CD4-positive, alpha-beta T cell treated with Interleukin-10 for 1 hour (primary cell): ENCODE data around the gene LRPAP1.
"Not testable (repeated sequence)": the region's sequence is repeated elsewhere in the genome, so short reads cannot be mapped to it uniquely, and the experiment has no call there.

Experiments used
- DNase-seq: peaks from one replicate; pipeline ENCODE4 v3.0.0-alpha.2; 2020

LRPAP1 gene

GRCh38 chr4:3517731-3518510 is 14.3 kb downstream of the LRPAP1 start:
- no peak for DNase-seq

GRCh38 chr4:3516836-3517730 is 15.1 kb downstream of the LRPAP1 start:
- no peak for DNase-seq

- no peak for DNase-seq
These were observed 16.0 kb downstream of the LRPAP1 start for GRCh38 chr4:3516061-3516835.

GRCh38 chr4:3515646-3516045 is 16.6 kb downstream of the LRPAP1 start:
- no peak for DNase-seq

- DNase-seq, result no peak
These were observed 17.3 kb downstream of the LRPAP1 start for GRCh38 chr4:3514806-3515501.

GRCh38 chr4:3514221-3514780 is 17.9 kb downstream of the LRPAP1 start:
- no peak for DNase-seq

GRCh38 chr4:3513807-3514206 is 18.4 kb downstream of the LRPAP1 start:
- DNase-seq, result no peak

- no peak for DNase-seq
These were observed 19.5 kb downstream of the LRPAP1 start for GRCh38 chr4:3512719-3513118.

- no peak for DNase-seq
These were observed 19.9 kb downstream of the LRPAP1 start for GRCh38 chr4:3512279-3512678.

- not testable (repeated sequence) for DNase-seq
These were observed 20.6 kb downstream of the LRPAP1 start for GRCh38 chr4:3511601-3512000.

GRCh38 chr4:3511187-3511586 is 21.0 kb downstream of the LRPAP1 start:
- DNase-seq, result no peak

GRCh38 chr4:3510481-3510880 is 21.7 kb downstream of the LRPAP1 start:
- no peak for DNase-seq

- no peak for DNase-seq
These were observed 23.7 kb downstream of the LRPAP1 start for GRCh38 chr4:3508542-3508941.

GRCh38 chr4:3505231-3505630 is 27.0 kb downstream of the LRPAP1 start:
- no peak for DNase-seq

- DNase-seq, result no peak
These were observed 29.0 kb downstream of the LRPAP1 start for GRCh38 chr4:3502941-3503936.

GRCh38 chr4:3501825-3502425 is 30.3 kb downstream of the LRPAP1 start:
- DNase-seq, result no peak

- no peak for DNase-seq
These were observed 30.9 kb downstream of the LRPAP1 start for GRCh38 chr4:3501126-3501824.

- DNase-seq, result no peak
These were observed 31.6 kb downstream of the LRPAP1 start for GRCh38 chr4:3500634-3501101.

GRCh38 chr4:3500111-3500510 is 32.1 kb downstream of the LRPAP1 start:
- no peak for DNase-seq

GRCh38 chr4:3499710-3500109 is 32.5 kb downstream of the LRPAP1 start:
- no peak for DNase-seq
